Measurements from ENCODE around the gene PDIA3. TPM values are rescaled to one million over a fixed set of nuclear protein-coding genes. Genes with fewer than 3 reads are reported as not detected.
"Not testable (repeated sequence)": the region's sequence is repeated elsewhere in the genome, so short reads cannot be mapped to it uniquely, and the experiment has no call there.

The PDIA3 gene
- polyA plus RNA-seq, 10 donors, result 212 to 365 (median 260) TPM

GRCh38 chr15:43808960-43809678 lies 62.9 kb downstream of the PDIA3 start:
- no peak for DNase-seq

- not testable (repeated sequence) for DNase-seq
Observed at GRCh38 chr15:43815064-43815463, 68.8 kb downstream of the PDIA3 start.

- no peak for DNase-seq
Observed at GRCh38 chr15:43821505-43821904, 75.3 kb downstream of the PDIA3 start.

Other genes with a start within 250 kb of the PDIA3 start
- gene MAP1A, start 228.8 kb upstream of the PDIA3 start, polyA plus RNA-seq (ENCODE audit: insufficient read length in 10 of 10), result 10 to 100 TPM; 23.2 to 43.6 (median 34.2) TPM
- 10 to 100 TPM in 1 of 10 donors, 1 to 10 TPM in 9; 5.3 to 10.5 (median 7.8) TPM for gene PPIP5K1, start 156.2 kb upstream of the PDIA3 start, polyA plus RNA-seq (ENCODE audit: insufficient read length in 10 of 10)
- gene CKMT1B, start 152.4 kb upstream of the PDIA3 start, polyA plus RNA-seq (ENCODE audit: insufficient read length in 10 of 10), result 1 to 10 TPM in 2 of 10 donors, under 1 TPM in 4, not detected in 4; 0.11 to 1.3 (median 0.24) TPM
- under 1 TPM; 0.08 to 0.75 (median 0.27) TPM for gene STRC, start 127.6 kb upstream of the PDIA3 start, polyA plus RNA-seq (ENCODE audit: insufficient read length in 10 of 10)
- gene CATSPER2, start 97.6 kb upstream of the PDIA3 start, polyA plus RNA-seq (ENCODE audit: insufficient read length in 10 of 10), result 1 to 10 TPM in 9 of 10 donors, under 1 TPM in 1; 0.72 to 4.7 (median 1.6) TPM
- 1 to 10 TPM in 1 of 10 donors, under 1 TPM in 2, not detected in 7; 0.57 to 1.9 (median 0.77) TPM for gene CKMT1A, start 52.6 kb upstream of the PDIA3 start, polyA plus RNA-seq (ENCODE audit: insufficient read length in 10 of 10)
- 1 to 10 TPM; 1.3 to 3.7 (median 2.9) TPM for gene ELL3, start 30.5 kb downstream of the PDIA3 start, polyA plus RNA-seq (ENCODE audit: insufficient read length in 10 of 10)
- gene SERF2, start 45.9 kb downstream of the PDIA3 start, polyA plus RNA-seq (ENCODE audit: insufficient read length in 10 of 10), result 100 to 1,000 TPM; 415 to 739 (median 567) TPM
- gene SERINC4, start 53.8 kb downstream of the PDIA3 start, polyA plus RNA-seq (ENCODE audit: insufficient read length in 10 of 10), result under 1 TPM in 6 of 10 donors, not detected in 4; 0.28 to 0.83 (median 0.44) TPM
- gene HYPK, start 54.2 kb downstream of the PDIA3 start, polyA plus RNA-seq (ENCODE audit: insufficient read length in 10 of 10), result 10 to 100 TPM in 8 of 10 donors, 1 to 10 TPM in 2; 6.0 to 19.9 (median 12.3) TPM
- 10 to 100 TPM; 27.6 to 44.1 (median 32.6) TPM for gene MFAP1, start 78.3 kb downstream of the PDIA3 start, polyA plus RNA-seq (ENCODE audit: insufficient read length in 10 of 10)
- gene WDR76, start 80.6 kb downstream of the PDIA3 start, polyA plus RNA-seq (ENCODE audit: insufficient read length in 10 of 10), result 10 to 100 TPM in 3 of 10 donors, 1 to 10 TPM in 7; 5.6 to 13.1 (median 9.1) TPM

Data from muscle of back (tissue), 11 donors.